NCI-H82 (cell line): ENCODE data around the gene DPH5.

Experiments
- DNase-seq: peaks from one replicate; lab custom pipeline; 2025; lab: John Stamatoyannopoulos, UW

DPH5 gene

GRCh38 chr1:100941580-100942216, 83.9 kb downstream of the DPH5 start:
- DNase-seq = no peak

GRCh38 chr1:100941098-100941527, 84.5 kb downstream of the DPH5 start:
- no peak for DNase-seq
